HEK293T (cell line): ENCODE measurements around the gene PF4V1.

Experiments used
- ARNT ChIP-seq: fragments of 450-650 bp; IDR thresholded peaks from 2 replicates; pipeline ENCODE4 v1.6.1; 2017; ENCODE audit warnings: mild to moderate bottlenecking
- BHLHE40 ChIP-seq: fragments of 450-650 bp; IDR thresholded peaks from 2 replicates; pipeline ENCODE4 v1.6.1; 2016; ENCODE audit warnings: mild to moderate bottlenecking, moderate library complexity, borderline replicate concordance
- ELF4 ChIP-seq: fragments of 450-650 bp; IDR thresholded peaks from 2 replicates; pipeline ENCODE4 v1.6.1; 2017; ENCODE audit warnings: antibody characterized with exemption
- FOXA1 ChIP-seq: fragments of 450-650 bp; IDR thresholded peaks from 2 replicates; pipeline ENCODE4 v1.6.1; 2016; ENCODE audit warnings: mild to moderate bottlenecking
- FOXK2 ChIP-seq: fragments of 450-650 bp; IDR thresholded peaks from 2 replicates; pipeline ENCODE4 v1.6.1; 2016; ENCODE audit warnings: mild to moderate bottlenecking
- FOXM1 ChIP-seq: fragments of 450-650 bp; IDR thresholded peaks from 2 replicates; pipeline ENCODE4 v1.6.1; 2017; ENCODE audit warnings: mild to moderate bottlenecking, borderline replicate concordance
- HDGF ChIP-seq: fragments of 450-650 bp; IDR thresholded peaks from 2 replicates; pipeline ENCODE4 v1.6.1; 2017; ENCODE audit warnings: antibody characterized with exemption, borderline replicate concordance
- L3MBTL2 ChIP-seq: fragments of 450-650 bp; conservative IDR thresholded peaks from 2 replicates; pipeline ENCODE4 v1.6.1; 2016; ENCODE audit warnings: mild to moderate bottlenecking
- SP1 ChIP-seq: fragments of 450-650 bp; IDR thresholded peaks from 2 replicates; pipeline ENCODE4 v1.6.1; 2017
- SUZ12 ChIP-seq: fragments of 450-650 bp; IDR thresholded peaks from 2 replicates; pipeline ENCODE4 v1.6.1; 2016; ENCODE audit warnings: mild to moderate bottlenecking
- TARDBP ChIP-seq: fragments of 450-650 bp; IDR thresholded peaks from 2 replicates; pipeline ENCODE4 v1.6.1; 2016
- ZNF384 ChIP-seq: fragments of 450-650 bp; IDR thresholded peaks from 2 replicates; pipeline ENCODE4 v1.6.1; 2016

DNA sequence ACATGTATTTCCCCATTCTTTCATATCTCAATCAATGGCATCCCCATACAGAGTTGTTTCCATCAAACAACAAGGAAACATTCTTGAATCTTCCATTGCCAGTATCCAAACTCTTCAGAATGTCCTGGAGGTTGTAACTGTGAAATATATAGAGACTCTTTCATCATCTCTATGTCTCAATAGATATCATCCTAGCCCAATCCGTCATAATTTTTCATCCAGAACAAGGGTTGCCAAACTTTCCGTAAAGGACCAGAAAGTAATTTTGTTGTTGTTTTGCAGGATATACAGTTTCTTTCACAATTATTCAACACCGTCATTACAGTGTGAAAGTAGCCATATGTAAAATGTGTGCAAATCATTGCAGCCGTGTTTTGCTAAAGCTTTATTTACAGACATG is 31.8 kb upstream of the PF4V1 start:
- no peak for TF ChIP-seq SP1
- TF ChIP-seq SUZ12 = no peak
- no peak for TF ChIP-seq BHLHE40
- no peak for TF ChIP-seq FOXM1
- no peak for TF ChIP-seq TARDBP
- TF ChIP-seq ELF4 = no peak
- TF ChIP-seq HDGF = no peak
- no peak for TF ChIP-seq ZNF384
- TF ChIP-seq FOXK2 = no peak
- no peak for TF ChIP-seq FOXA1
- TF ChIP-seq L3MBTL2 = no peak
- TF ChIP-seq ARNT = no peak
